Stimulated activated CD4-positive, alpha-beta T cell treated with anti-CD3 and anti-CD28 coated beads, TNF-alpha, amount 100 ng/mL, for 4 hours (primary cell): ENCODE measurements around the gene SFI1.
"Not testable (repeated sequence)": the region's sequence is repeated elsewhere in the genome, so short reads cannot be mapped to it uniquely, and the experiment has no call there.

Source experiments
- DNase-seq, 3 experiments: peaks; one replicate each; pipeline ENCODE4 v3.0.0-alpha.2; 2020; ENCODE audit warnings: low read depth in 3 of 3

Gene SFI1

GRCh38 chr22:31496007-31496734, at the start of gene SFI1:
Gene SFI1 (plus strand): TSS chr22:31496536. CDS start chr22:31508285, 11,749 bp downstream.
- DNase-seq, result peak; percentile 91 to 94 (median 92)

GRCh38 chr22:31446767-31447166, 49.6 kb upstream of the SFI1 start:
- no peak for DNase-seq

GRCh38 chr22:31447337-31447736, 49.0 kb upstream of the SFI1 start:
- no peak for DNase-seq

- DNase-seq, result no peak
Observed at GRCh38 chr22:31448382-31448781, 48.0 kb upstream of the SFI1 start.

GRCh38 chr22:31449506-31449905, 46.8 kb upstream of the SFI1 start:
- no peak for DNase-seq

GRCh38 chr22:31451709-31452571, 44.4 kb upstream of the SFI1 start:
- no peak for DNase-seq

- DNase-seq, result no peak
Observed at GRCh38 chr22:31461699-31462098, 34.6 kb upstream of the SFI1 start.

GRCh38 chr22:31465307-31465706, 31.0 kb upstream of the SFI1 start:
- DNase-seq, result no peak

GRCh38 chr22:31474743-31475142, 21.6 kb upstream of the SFI1 start:
- no peak for DNase-seq

GRCh38 chr22:31475800-31476199, 20.5 kb upstream of the SFI1 start:
- DNase-seq, result no peak

GRCh38 chr22:31477329-31477728, 19.0 kb upstream of the SFI1 start:
- no peak for DNase-seq

- DNase-seq, result no peak
Observed at GRCh38 chr22:31481129-31481528, 15.2 kb upstream of the SFI1 start.

- DNase-seq, result not testable (repeated sequence)
Observed at GRCh38 chr22:31482470-31482869, 13.9 kb upstream of the SFI1 start.

- not testable (repeated sequence) for DNase-seq
Observed at GRCh38 chr22:31486369-31486768, 10.0 kb upstream of the SFI1 start.

- no peak for DNase-seq
Observed at GRCh38 chr22:31486951-31487350, 9.4 kb upstream of the SFI1 start.

GRCh38 chr22:31488346-31488883, 7.9 kb upstream of the SFI1 start:
- no peak for DNase-seq

- peak in 1 of 3 experiments; percentile 19 for DNase-seq
Observed at GRCh38 chr22:31488988-31489617, 7.2 kb upstream of the SFI1 start.

- peak; percentile 68 to 82 (median 75) for DNase-seq
Observed at GRCh38 chr22:31489632-31490495, 6.5 kb upstream of the SFI1 start, which contains the start of gene EIF4ENIF1. Gene EIF4ENIF1 (minus strand): TSS chr22:31489842. CDS start chr22:31488718, 1,124 bp downstream.

- DNase-seq, result peak in 1 of 3 experiments; percentile 3
Observed at GRCh38 chr22:31490496-31490925, 5.8 kb upstream of the SFI1 start.

- DNase-seq, result no peak
Observed at GRCh38 chr22:31491218-31491962, 4.9 kb upstream of the SFI1 start.
